GM13977 (cell line): ENCODE measurements around the gene ZNF471.

ENCODE experiments used
- DNase-seq: peaks from one replicate; pipeline ENCODE4 v3.0.0; 2012; ENCODE audit warnings: low spot score
- in situ Hi-C: fragments of 300-500 bp; cut with MboI; formaldehyde crosslinking; loops from one replicate; pipeline ENCODE4 v1.12.0; 2022; ENCODE audit warnings: low sequenced_read_pairs, low pct_unique_long_range_greater_than_20kb, mixed read lengths, inconsistent platforms; ENCODE audit not compliant: unreplicated experiment
- TF ChIP-seq, protein P1 (sequence below): IDR thresholded peaks from 2 replicates; pipeline ENCODE4 v1.5.1; 2012; ENCODE audit warnings: mild to moderate bottlenecking, control low read depth; ENCODE audit not compliant: insufficient read depth; ENCODE audit errors: extremely low read depth, missing control alignments

The ZNF471 gene

DNA sequence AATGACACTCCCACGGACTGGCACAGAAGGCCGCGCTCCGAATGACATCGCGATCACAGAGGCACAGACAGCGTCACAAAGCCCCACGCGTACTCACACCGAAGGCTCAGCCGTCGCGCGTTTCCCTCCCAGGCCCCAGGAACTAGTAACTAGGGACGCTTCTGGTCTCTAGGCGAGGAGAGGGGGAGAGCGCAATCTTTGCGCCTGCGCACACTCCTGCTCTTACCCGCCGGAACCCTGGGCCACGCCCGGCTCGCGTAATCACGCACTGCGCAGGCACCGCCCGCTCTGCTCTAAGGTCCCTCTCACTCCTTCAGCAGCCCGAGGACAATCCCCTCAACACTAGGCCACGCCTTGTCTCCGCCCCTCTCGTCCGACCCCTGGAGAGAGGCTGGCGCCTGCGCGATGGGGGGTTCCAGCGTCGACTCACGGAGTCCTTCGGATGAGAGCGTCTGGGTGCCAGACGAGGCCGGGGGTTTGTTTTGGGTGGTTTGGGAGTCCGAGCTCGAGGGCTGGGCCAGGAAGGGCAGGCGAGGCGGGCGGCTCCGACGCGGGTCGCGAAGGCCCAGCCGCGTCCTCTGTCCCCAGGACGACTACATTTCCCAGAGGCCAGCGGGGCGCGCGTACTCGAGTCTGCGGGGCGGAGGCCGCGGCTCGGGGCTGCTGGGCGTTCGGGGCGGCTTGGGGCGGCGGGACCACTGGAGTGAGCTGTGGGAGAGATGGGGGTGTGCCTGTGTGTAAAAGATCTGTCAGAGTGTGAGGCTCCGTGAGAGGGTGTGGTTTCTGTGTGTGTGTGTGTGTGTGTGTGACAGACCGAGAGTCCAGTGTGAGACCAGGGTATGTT lies at the start of gene ZNF471:
TSS of gene ZNF471 (plus strand) at position 410 of the 844 bp plus-strand sequence. CDS start 3,717 bp downstream, outside the sequence.
- in situ Hi-C loops: no loop called here
- TF ChIP-seq, protein P1, sequence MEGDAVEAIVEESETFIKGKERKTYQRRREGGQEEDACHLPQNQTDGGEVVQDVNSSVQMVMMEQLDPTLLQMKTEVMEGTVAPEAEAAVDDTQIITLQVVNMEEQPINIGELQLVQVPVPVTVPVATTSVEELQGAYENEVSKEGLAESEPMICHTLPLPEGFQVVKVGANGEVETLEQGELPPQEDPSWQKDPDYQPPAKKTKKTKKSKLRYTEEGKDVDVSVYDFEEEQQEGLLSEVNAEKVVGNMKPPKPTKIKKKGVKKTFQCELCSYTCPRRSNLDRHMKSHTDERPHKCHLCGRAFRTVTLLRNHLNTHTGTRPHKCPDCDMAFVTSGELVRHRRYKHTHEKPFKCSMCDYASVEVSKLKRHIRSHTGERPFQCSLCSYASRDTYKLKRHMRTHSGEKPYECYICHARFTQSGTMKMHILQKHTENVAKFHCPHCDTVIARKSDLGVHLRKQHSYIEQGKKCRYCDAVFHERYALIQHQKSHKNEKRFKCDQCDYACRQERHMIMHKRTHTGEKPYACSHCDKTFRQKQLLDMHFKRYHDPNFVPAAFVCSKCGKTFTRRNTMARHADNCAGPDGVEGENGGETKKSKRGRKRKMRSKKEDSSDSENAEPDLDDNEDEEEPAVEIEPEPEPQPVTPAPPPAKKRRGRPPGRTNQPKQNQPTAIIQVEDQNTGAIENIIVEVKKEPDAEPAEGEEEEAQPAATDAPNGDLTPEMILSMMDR: no peak
- DNase-seq: peak; percentile 58

DNA sequence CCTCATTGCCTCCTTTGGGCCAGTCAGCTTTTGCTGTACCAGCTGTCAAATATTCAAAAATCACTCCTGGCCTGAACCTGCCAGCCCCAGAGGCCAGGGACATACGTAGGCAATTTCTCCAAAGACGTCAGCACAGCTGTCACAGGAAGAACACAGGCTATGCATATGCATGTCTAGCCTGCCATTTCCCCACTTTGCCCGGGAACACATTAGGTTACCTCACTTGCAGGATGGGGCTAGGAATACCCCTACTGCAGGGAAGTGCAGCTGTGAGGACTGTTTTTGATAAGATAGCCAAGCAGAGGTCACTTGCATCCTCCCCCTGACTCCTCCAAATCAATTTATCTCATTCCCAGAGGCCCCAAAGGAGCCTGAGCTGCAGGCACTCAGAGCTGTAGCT lies 33.3 kb upstream of the ZNF471 start:
- TF ChIP-seq, protein P1: no peak
- in situ Hi-C loops: no loop called here
- DNase-seq: no peak

DNA sequence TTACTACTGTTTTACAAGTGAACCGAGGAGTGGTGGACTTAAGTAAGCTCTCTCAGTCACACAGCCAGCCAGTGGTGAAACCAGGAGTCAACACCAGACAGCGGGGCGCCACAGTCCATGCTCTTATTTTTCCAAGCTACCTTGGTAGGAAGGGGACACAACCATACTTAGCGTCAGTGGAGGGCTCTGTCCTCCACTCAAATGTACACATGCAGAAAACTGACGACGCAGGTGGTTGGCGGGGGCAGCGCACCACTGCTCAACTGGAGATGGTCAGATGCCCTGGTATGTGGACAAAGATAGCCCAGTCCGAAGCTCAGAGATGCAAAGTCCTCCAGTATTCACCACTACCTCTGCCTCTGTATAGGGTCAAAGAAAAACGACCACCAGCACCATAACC lies 31.6 kb upstream of the ZNF471 start:
- in situ Hi-C loops: no loop called here
- TF ChIP-seq, protein P1: no peak
- no peak for DNase-seq

DNA sequence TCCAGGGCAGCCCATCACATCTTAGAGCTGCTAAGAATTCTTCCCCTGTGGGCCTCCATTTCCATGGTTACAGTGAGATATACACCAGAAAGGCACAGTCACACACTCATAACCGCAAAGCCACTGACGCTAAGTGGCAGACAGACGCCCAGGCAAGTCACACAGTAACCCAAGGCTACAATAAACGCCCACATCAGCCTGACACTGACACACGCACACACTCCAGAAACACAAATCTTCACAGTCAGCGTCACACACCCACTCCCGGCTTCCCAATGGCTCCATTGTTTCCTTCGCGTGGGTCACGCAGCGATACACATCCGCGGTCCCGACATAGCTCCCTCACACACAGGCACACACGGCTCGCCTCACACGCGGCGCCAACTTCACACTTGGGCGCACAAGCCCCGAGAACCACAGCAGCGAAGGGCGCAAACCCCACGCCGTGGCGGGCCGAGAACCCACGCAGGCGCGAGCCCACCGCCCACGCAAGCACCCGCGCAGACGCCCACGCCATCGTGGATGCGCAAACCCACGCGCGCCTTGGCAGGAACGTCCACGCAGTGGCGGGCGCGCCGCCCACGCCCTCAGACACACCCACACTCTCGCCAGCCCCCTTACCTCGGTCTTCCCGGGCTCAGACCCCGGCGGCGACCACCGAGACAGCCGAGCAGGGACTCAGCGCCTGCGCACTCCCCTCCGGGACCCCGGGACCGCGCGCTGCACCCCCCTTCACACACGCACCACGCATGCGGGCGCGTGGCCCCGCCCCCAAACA lies 30.8 kb upstream of the ZNF471 start, which contains the start of gene ZNF667:
TSS of gene ZNF667 (minus strand) at position 695 of the 778 bp plus-strand sequence. CDS start 14,975 bp downstream, outside the sequence.
- peak; percentile 22 for DNase-seq
- TF ChIP-seq, protein P1: no peak
- in situ Hi-C loops: no loop called here

DNA sequence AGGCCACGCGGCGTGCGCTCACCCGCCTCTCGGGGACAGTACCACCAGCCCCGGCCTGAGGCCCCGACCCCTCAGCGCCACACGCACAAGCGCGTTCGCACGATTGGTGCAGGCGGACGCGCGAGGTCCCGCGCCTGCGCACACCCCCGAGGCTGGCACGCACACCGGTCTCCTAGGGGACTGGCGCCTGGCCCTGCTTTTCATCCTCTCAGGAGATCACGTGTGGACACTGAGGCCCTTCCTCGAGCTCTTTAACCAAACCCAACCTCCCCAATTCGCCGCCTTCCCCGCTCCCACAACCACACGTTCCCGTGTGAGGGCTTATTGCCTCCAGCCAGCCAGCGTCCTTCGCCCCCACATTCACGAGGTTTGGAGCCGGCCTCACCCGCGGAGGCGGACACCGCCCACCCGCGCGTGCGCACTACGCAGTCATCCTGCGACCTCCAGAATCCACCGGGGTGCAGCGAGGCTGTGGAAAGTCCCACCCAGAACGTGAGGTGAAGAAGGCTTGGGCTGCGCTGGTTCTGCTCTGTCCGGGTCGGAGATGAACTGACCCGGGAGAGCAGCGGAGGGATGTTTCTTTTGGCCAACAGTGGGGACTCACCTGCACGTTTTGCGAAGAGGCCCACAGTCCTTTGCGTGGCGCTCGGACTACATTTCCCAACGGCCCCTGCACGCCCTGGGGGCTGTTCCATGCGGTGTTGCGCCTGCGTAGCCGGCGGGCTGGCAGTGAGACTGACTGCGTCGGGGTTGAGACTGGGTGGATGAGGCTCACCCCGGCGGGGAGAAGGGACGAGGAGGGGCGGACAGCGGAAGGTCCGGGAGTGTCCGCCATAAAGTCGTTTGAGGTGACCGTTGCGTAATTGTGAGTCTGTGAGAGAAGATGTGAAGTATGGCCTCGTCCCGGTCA lies 30.0 kb upstream of the ZNF471 start:
- in situ Hi-C loops: no loop called here
- TF ChIP-seq, protein P1: no peak
- DNase-seq: peak; percentile 39

DNA sequence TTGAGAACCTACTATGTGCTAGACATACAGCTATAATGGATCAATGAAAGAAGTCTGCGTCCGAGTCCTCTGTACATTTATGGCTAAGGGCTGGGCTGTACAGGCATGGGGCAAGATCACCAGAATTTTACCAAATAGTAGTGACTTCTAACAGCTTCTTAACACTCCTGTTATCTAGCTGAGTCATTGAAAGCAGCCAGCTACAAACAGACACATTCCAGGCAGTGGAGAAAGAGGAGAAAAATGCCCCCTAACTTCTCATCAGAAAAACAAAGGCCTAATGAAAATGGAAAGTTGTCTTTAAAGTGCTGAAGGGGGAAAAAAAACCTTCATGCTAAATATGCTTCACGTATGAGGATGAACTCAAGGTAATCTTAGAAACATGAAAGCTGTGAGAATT lies 16.3 kb upstream of the ZNF471 start:
- in situ Hi-C loops: no loop called here
- TF ChIP-seq, protein P1: no peak
- no peak for DNase-seq
